ENCODE measurements around the gene SPATA13. TPM values are rescaled to one million over a fixed set of nuclear protein-coding genes. Genes with fewer than 3 reads are reported as not detected.

The SPATA13 gene
- total and polyA plus RNA-seq, 2 experiments from 2014 or later = 2.4 to 4.6 TPM

DNA sequence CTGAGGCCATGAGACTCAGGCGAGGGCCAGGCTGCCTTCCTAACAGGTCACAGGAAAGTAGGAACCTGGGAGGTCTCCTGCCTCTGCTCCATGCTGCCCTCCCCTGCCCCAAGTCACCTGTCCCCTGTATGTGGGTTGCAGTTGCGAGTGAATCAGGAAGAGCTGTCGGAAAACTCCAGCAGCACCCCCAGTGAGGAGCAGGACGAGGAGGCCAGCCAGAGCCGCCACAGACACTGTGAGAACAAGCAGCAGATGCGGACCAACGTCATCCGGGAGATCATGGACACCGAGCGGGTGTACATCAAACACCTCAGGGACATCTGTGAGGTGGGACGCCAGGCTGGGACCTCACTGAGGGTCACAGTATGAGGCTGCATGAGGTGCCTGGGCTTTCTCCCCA, 126.1 kb downstream of the SPATA13 start:
- 91 to 93% methylated on average over 9 to 11 of the region's 11 CpGs for WGBS, 2 experiments (ENCODE audit: low coverage in 1 of 2, low lambda C conversion rate in 2 of 2, missing lambda C conversion rate in 2 of 2)
- no peak overlapping the region for H3K4me2 ChIP-seq (ENCODE audit: unreplicated experiment)
- no peak overlapping the region for H3K27ac ChIP-seq
- H3K4me1 ChIP-seq (ENCODE audit: insufficient read depth) = no peaks in the 10 kb centered on the region
- no peak overlapping the region for H3K9ac ChIP-seq
- H3K79me2 ChIP-seq (ENCODE audit: insufficient read depth) = no peaks in the 10 kb centered on the region
- H3K36me3 ChIP-seq (ENCODE audit: low read depth) = peaks cover 6% of the 10 kb centered on the region; the same call in 1 of the 2 replicates
- H4K20me1 ChIP-seq (ENCODE audit: insufficient read depth) = no peaks in the 10 kb centered on the region
- in situ Hi-C loops (cut with MboI) = no loop called here
- no peak for DNase-seq
- H3K9me2 ChIP-seq (ENCODE audit: insufficient read depth) = no peaks in the 10 kb centered on the region
- no peaks in the 10 kb centered on the region for H3K27me3 ChIP-seq (replicated peaks; ENCODE audit: insufficient read depth)
- no peak overlapping the region for H3K4me3 ChIP-seq
- no peaks in the 10 kb centered on the region for H3K9me3 ChIP-seq (ENCODE audit: low read depth)
- TF ChIP-seq EZH2 (IDR thresholded peaks at IDR 0.05; ENCODE audit: insufficient read depth, poor library complexity, severe bottlenecking) (no peak), EZH2phosphoT487 (IDR thresholded peaks at IDR 0.05; ENCODE audit: insufficient read depth, low read depth) (no peak)
- no peak overlapping the region for H2AFZ ChIP-seq
- H3F3A ChIP-seq (ENCODE audit: insufficient read depth) = no peaks in the 10 kb centered on the region

DNA sequence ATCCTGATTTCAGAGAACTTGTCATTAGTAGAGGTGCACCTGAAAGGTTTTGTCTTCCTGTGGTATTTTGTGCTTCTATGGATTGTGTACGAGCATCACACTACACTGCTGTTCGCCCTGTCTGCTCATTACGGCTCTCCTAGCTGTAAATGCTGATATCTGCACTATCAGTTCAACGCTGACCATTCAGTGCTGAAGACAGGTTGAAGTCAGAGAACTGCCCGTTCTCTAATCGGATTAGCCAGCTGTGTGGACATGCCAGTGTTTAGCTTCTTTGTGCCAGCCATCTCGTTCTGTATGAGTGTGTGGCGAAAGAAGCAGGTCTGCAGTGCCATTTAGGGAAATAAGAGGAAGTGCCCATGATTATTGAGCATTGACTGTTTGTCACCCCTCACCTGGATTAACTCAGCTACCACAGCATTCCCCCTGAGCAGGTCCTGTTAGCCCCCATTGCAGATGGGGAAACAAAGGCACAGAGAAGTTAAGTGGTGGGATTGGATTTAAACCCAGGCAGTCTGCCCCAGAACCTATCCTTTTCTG, 127.3 kb downstream of the SPATA13 start:
- in situ Hi-C loops (cut with MboI) = no loop called here
- no peak for DNase-seq
- Histone ChIP-seq H3K9me3 (ENCODE audit: low read depth) (no peaks in the 10 kb centered on the region), H3K9ac (no peak overlapping the region), H3K79me2 (ENCODE audit: insufficient read depth) (no peaks in the 10 kb centered on the region), H3K4me2 (ENCODE audit: unreplicated experiment) (no peak overlapping the region), H3K36me3 (ENCODE audit: low read depth) (peaks cover 6% of the 10 kb centered on the region; the same call in 1 of the 2 replicates), H2AFZ (no peak overlapping the region), H4K20me1 (ENCODE audit: insufficient read depth) (no peaks in the 10 kb centered on the region), H3F3A (ENCODE audit: insufficient read depth) (no peaks in the 10 kb centered on the region), H3K27ac (no peak overlapping the region), H3K27me3 (replicated peaks; ENCODE audit: insufficient read depth) (no peaks in the 10 kb centered on the region), H3K4me1 (ENCODE audit: insufficient read depth) (no peaks in the 10 kb centered on the region), H3K9me2 (ENCODE audit: insufficient read depth) (no peaks in the 10 kb centered on the region), H3K4me3 (no peak overlapping the region)
- 86 to 95% methylated on average over 8 of the region's 8 CpGs for WGBS, 2 experiments (ENCODE audit: low coverage in 1 of 2, low lambda C conversion rate in 2 of 2, missing lambda C conversion rate in 2 of 2)
- no peak for TF ChIP-seq EZH2phosphoT487 (IDR thresholded peaks at IDR 0.05; ENCODE audit: insufficient read depth, low read depth)
- no peak for TF ChIP-seq EZH2 (IDR thresholded peaks at IDR 0.05; ENCODE audit: insufficient read depth, poor library complexity, severe bottlenecking)

DNA sequence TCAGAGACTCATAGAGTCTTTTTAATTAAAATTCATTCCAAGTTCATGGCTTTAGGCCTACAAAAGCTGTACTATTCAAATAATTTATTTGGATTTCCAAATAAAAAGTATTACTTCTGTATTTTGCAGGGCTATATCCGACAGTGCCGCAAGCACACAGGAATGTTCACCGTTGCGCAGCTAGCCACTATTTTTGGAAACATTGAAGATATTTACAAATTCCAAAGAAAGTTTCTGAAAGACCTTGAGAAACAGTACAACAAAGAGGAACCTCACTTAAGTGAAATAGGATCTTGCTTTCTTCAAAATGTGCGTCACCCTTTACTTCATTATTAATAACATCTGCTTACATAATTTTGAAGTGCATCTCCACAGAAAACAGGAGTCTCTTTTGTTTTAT, 128.3 kb downstream of the SPATA13 start:
- no peak for DNase-seq
- no peak overlapping the region for H3K4me2 ChIP-seq (ENCODE audit: unreplicated experiment)
- H3K4me1 ChIP-seq (ENCODE audit: insufficient read depth) = no peaks in the 10 kb centered on the region

DNA sequence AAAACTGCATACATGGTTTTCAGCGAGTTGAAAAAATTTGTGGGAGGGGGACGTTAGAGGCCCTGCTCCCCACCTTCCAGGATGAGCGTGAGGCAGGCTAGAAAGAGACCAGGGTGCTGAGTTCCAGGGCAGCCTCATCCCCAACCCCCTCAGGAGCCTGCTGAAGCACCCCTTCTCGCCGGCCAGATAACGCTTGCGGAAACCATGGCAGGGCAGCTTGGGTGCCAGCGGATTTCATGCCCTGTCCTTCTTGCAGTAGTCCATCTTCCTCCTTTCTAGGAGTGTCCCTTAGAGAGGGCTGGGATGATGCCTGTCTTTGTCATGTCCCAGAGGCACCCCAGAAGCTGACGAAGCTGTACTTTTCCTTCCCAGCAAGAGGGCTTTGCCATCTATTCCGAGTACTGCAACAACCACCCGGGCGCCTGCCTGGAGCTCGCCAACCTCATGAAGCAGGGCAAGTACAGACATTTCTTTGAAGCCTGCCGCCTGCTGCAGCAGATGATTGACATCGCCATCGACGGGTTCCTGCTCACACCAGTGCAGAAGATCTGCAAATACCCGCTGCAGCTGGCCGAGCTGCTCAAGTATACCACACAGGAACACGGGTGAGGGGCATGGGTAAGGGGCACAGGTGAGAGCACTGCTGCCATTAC, 129.9 kb downstream of the SPATA13 start:
- H3K9ac ChIP-seq = no peak overlapping the region
- H3K4me3 ChIP-seq = no peak overlapping the region
- WGBS, 2 experiments (ENCODE audit: low coverage in 1 of 2, low lambda C conversion rate in 2 of 2, missing lambda C conversion rate in 2 of 2) = 96 to 98% methylated on average over 20 of the region's 20 CpGs
- H3F3A ChIP-seq (ENCODE audit: insufficient read depth) = no peaks in the 10 kb centered on the region
- no peak overlapping the region for H2AFZ ChIP-seq
- H3K27me3 ChIP-seq (replicated peaks; ENCODE audit: insufficient read depth) = no peaks in the 10 kb centered on the region
- no peaks in the 10 kb centered on the region for H3K9me2 ChIP-seq (ENCODE audit: insufficient read depth)
- H3K36me3 ChIP-seq (ENCODE audit: low read depth) = peaks cover 6% of the 10 kb centered on the region; the same call in 1 of the 2 replicates
- no peaks in the 10 kb centered on the region for H3K4me1 ChIP-seq (ENCODE audit: insufficient read depth)
- in situ Hi-C loops (cut with MboI) = no loop called here
- H3K9me3 ChIP-seq (ENCODE audit: low read depth) = no peaks in the 10 kb centered on the region
- TF ChIP-seq EZH2phosphoT487 (IDR thresholded peaks at IDR 0.05; ENCODE audit: insufficient read depth, low read depth) = no peak
- TF ChIP-seq EZH2 (IDR thresholded peaks at IDR 0.05; ENCODE audit: insufficient read depth, poor library complexity, severe bottlenecking) = no peak
- H3K79me2 ChIP-seq (ENCODE audit: insufficient read depth) = no peaks in the 10 kb centered on the region
- H4K20me1 ChIP-seq (ENCODE audit: insufficient read depth) = no peaks in the 10 kb centered on the region
- H3K4me2 ChIP-seq (ENCODE audit: unreplicated experiment) = no peak overlapping the region
- no peak for DNase-seq
- H3K27ac ChIP-seq = no peak overlapping the region

More for the DNA sequence above, 128.3 kb downstream of the SPATA13 start:
- Histone ChIP-seq H3K79me2 (ENCODE audit: insufficient read depth) (no peaks in the 10 kb centered on the region), H3K36me3 (ENCODE audit: low read depth) (peaks cover 6% of the 10 kb centered on the region; the same call in 1 of the 2 replicates), H3K4me3 (no peak overlapping the region), H3K27ac (no peak overlapping the region), H3F3A (ENCODE audit: insufficient read depth) (no peaks in the 10 kb centered on the region), H3K9me3 (ENCODE audit: low read depth) (no peaks in the 10 kb centered on the region), H3K9me2 (ENCODE audit: insufficient read depth) (no peaks in the 10 kb centered on the region), H2AFZ (no peak overlapping the region), H3K9ac (no peak overlapping the region), H4K20me1 (ENCODE audit: insufficient read depth) (no peaks in the 10 kb centered on the region), H3K27me3 (replicated peaks; ENCODE audit: insufficient read depth) (no peaks in the 10 kb centered on the region)
- TF ChIP-seq EZH2 (IDR thresholded peaks at IDR 0.05; ENCODE audit: insufficient read depth, poor library complexity, severe bottlenecking) (no peak), EZH2phosphoT487 (IDR thresholded peaks at IDR 0.05; ENCODE audit: insufficient read depth, low read depth) (no peak)
- 98 to 99% methylated on average over 5 of the region's 5 CpGs for WGBS, 2 experiments (ENCODE audit: low coverage in 1 of 2, low lambda C conversion rate in 2 of 2, missing lambda C conversion rate in 2 of 2)
- in situ Hi-C loops (cut with MboI) = no loop called here

All from GM23248 (cell line).